GM12873 (cell line): ENCODE results near the gene AK3.

Experiments
- CTCF ChIP-seq: IDR thresholded peaks from 2 replicates; pipeline ENCODE4 v1.5.1; 2012; ENCODE audit warnings: low read depth, mild to moderate bottlenecking, moderate library complexity, low read length, control low read depth; ENCODE audit not compliant: insufficient read depth; ENCODE audit errors: missing control alignments

Gene AK3

GRCh38 chr9:4742246-4742645 lies 1.2 kb upstream of the AK3 start:
- no peak for TF ChIP-seq CTCF

GRCh38 chr9:4741365-4742089 lies 525 bp upstream of the AK3 start:
- no peak for TF ChIP-seq CTCF

GRCh38 chr9:4740388-4740637 lies 689 bp downstream of the AK3 start:
- no peak for TF ChIP-seq CTCF

- TF ChIP-seq CTCF = no peak
These were observed 1.2 kb downstream of the AK3 start for GRCh38 chr9:4739587-4740387.

- no peak for TF ChIP-seq CTCF
These were observed 2.0 kb downstream of the AK3 start for GRCh38 chr9:4738866-4739586.

GRCh38 chr9:4734150-4734549 lies 6.9 kb downstream of the AK3 start:
- TF ChIP-seq CTCF = no peak

GRCh38 chr9:4732890-4733289 lies 8.1 kb downstream of the AK3 start:
- no peak for TF ChIP-seq CTCF
